Choroid plexus epithelial cell (primary cell): ENCODE results near the gene CCDC141.

Experiments
- DNase-seq: peaks from one replicate; pipeline ENCODE4 v3.0.0-alpha.2; 2010; ENCODE audit warnings: low read depth
- H3K4me3 ChIP-seq: 2 replicates; pipeline ENCODE4 v1.5.1; 2011; ENCODE audit warnings: low read depth, mild to moderate bottlenecking, control low read depth, low read length, moderate library complexity
- CTCF ChIP-seq: conservative IDR thresholded peaks from 2 replicates; pipeline ENCODE4 v1.5.1; 2011; ENCODE audit warnings: low read depth, mild to moderate bottlenecking, control low read depth, inconsistent platforms, low read length, moderate library complexity

Gene CCDC141

GRCh38 chr2:178951266-178952006 is 98.5 kb downstream of the CCDC141 start:
- H3K4me3 ChIP-seq, result no peak overlapping the region
- no peak for DNase-seq
- TF ChIP-seq CTCF, result no peak

GRCh38 chr2:178949584-178949983 is 100.4 kb downstream of the CCDC141 start:
- no peak for DNase-seq
- TF ChIP-seq CTCF, result no peak
- H3K4me3 ChIP-seq, result no peak overlapping the region

GRCh38 chr2:178949151-178949550 is 100.8 kb downstream of the CCDC141 start:
- no peak for TF ChIP-seq CTCF
- no peak for DNase-seq
- H3K4me3 ChIP-seq, result no peak overlapping the region

- H3K4me3 ChIP-seq, result no peak overlapping the region
- no peak for DNase-seq
- TF ChIP-seq CTCF, result no peak
These were observed 102.9 kb downstream of the CCDC141 start for GRCh38 chr2:178947006-178947405.

GRCh38 chr2:178946494-178946893 is 103.4 kb downstream of the CCDC141 start:
- no peak for TF ChIP-seq CTCF
- no peak overlapping the region for H3K4me3 ChIP-seq

GRCh38 chr2:178943745-178944144 is 106.2 kb downstream of the CCDC141 start:
- TF ChIP-seq CTCF, result no peak
- no peak for DNase-seq

More at GRCh38 chr2:178946494-178946893, 103.4 kb downstream of the CCDC141 start:
- DNase-seq, result no peak

GRCh38 chr2:178934571-178934970 is 115.4 kb downstream of the CCDC141 start:
- H3K4me3 ChIP-seq, result no peak overlapping the region
- no peak for DNase-seq
- TF ChIP-seq CTCF, result no peak

More at GRCh38 chr2:178943745-178944144, 106.2 kb downstream of the CCDC141 start:
- no peak overlapping the region for H3K4me3 ChIP-seq
